ENCODE measurements around the gene GABRA4. TPM values are rescaled to one million over a fixed set of nuclear protein-coding genes. Genes with fewer than 3 reads are reported as not detected.

Gene GABRA4
- total RNA-seq, 1 experiment from 2014 or later, result not detected

DNA sequence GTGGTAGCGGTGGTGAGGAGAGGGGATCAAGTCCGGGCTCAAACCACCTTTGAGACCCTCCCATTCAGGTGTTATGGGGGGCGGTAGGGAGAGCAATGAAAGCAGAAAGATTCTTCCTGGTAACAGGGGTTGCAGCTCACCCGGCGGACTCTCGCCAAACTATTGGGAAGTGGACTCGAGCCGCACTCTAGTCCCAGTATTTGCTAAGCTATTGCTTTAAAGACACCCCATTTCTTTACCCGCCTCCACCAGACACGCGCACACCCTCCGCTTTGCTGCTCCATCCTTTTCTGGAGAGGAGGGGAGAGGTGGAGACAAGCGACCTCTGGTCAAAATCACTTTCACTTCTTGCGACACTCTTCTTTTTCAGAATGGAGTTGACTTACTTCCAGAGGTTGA lies 625 bp upstream of the GABRA4 start:
- Histone ChIP-seq H4K20me1 (ENCODE audit: insufficient read depth, low read depth, low read length) (no peaks in the 10 kb centered on the region), H3K4me1 (ENCODE audit: low read length) (no peaks in the 10 kb centered on the region), H3K9me3 (ENCODE audit: low read length) (no peaks in the 10 kb centered on the region), H3K79me2 (ENCODE audit: low read length) (no peaks in the 10 kb centered on the region), H3K36me3 (ENCODE audit: insufficient read depth, low read length) (no peaks in the 10 kb centered on the region), H3K4me3 (ENCODE audit: low read length) (no peak overlapping the region), H2AFZ (ENCODE audit: low read length) (no peak overlapping the region), H3K9me2 (replicated peaks; ENCODE audit: insufficient read depth, low read length) (no peaks in the 10 kb centered on the region), H3K9ac (ENCODE audit: low read length) (no peak overlapping the region), H3K4me2 (ENCODE audit: low read depth, low read length, poor library complexity, severe bottlenecking) (no peak overlapping the region), H3K27ac (ENCODE audit: low read length) (no peak overlapping the region), H3K27me3 (ENCODE audit: low read length) (no peaks in the 10 kb centered on the region)
- no peak for DNase-seq

DNA sequence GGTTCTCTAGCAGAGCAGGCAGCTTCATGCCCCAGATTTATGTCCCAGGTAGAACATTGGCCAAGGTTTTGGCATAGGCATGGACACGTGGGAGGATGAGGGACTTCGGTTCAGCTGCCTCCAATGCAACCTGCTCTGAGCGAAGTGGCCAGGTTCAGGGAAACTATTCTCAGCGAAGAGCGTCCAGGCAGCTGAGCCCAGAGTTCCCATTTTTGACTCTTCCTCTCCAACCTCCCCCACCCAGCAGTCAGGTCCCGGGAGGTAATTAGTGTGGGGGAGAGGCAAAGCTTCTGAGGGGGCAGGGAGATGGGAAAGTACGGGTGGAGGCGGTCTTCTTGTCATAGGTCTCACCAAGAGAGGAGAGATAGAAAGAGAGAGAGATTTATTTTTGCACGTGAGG lies 1.0 kb downstream of the GABRA4 start:
- Histone ChIP-seq H3K4me2 (ENCODE audit: low read depth, low read length, poor library complexity, severe bottlenecking) (no peak overlapping the region), H2AFZ (ENCODE audit: low read length) (no peak overlapping the region), H4K20me1 (ENCODE audit: insufficient read depth, low read depth, low read length) (no peaks in the 10 kb centered on the region), H3K9ac (ENCODE audit: low read length) (no peak overlapping the region), H3K27ac (ENCODE audit: low read length) (no peak overlapping the region), H3K27me3 (ENCODE audit: low read length) (no peaks in the 10 kb centered on the region), H3K9me3 (ENCODE audit: low read length) (no peaks in the 10 kb centered on the region), H3K4me1 (ENCODE audit: low read length) (no peaks in the 10 kb centered on the region), H3K9me2 (replicated peaks; ENCODE audit: insufficient read depth, low read length) (no peaks in the 10 kb centered on the region), H3K79me2 (ENCODE audit: low read length) (no peaks in the 10 kb centered on the region), H3K4me3 (ENCODE audit: low read length) (no peak overlapping the region), H3K36me3 (ENCODE audit: insufficient read depth, low read length) (no peaks in the 10 kb centered on the region)
- DNase-seq, result no peak

DNA sequence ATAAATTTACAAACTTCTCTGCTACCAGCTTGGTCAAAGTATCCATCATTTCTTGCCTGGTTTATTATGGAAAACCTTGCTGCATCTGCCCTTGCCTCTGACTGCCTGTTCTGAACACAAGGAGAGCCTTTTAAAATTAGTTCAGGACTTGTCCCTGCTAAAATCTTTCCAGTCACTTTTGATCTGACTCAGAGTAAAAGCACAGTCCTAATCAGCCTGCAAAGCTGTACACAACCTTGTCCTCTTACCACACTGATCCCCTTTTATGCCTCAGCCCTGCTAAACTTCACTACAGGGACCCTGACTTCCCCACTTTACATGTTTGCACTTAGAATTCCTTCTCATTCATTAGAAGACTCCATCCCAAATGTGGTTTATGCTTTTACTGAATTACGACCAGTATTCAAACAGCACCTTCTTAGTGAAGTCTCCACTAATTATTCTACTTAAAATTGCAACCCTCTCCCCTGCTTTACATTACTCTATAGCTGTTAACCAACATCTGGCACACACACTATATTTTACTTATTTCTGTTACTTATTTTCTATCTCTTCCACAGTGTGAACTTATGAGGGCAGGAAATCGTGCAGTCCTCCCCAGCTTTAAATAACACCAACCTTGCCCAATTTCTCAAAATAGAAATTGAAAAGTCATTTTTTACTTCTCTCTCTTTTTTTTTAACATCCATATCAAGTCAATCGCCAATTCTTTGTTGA lies 6.3 kb downstream of the GABRA4 start:
- Histone ChIP-seq H2AFZ (ENCODE audit: low read length) (no peak overlapping the region), H3K9me2 (replicated peaks; ENCODE audit: insufficient read depth, low read length) (no peaks in the 10 kb centered on the region), H3K4me3 (ENCODE audit: low read length) (no peak overlapping the region), H3K27me3 (ENCODE audit: low read length) (no peaks in the 10 kb centered on the region), H3K4me1 (ENCODE audit: low read length) (no peaks in the 10 kb centered on the region), H3K9ac (ENCODE audit: low read length) (no peak overlapping the region), H3K27ac (ENCODE audit: low read length) (no peak overlapping the region), H3K36me3 (ENCODE audit: insufficient read depth, low read length) (no peaks in the 10 kb centered on the region), H3K79me2 (ENCODE audit: low read length) (no peaks in the 10 kb centered on the region), H4K20me1 (ENCODE audit: insufficient read depth, low read depth, low read length) (no peaks in the 10 kb centered on the region), H3K9me3 (ENCODE audit: low read length) (no peaks in the 10 kb centered on the region), H3K4me2 (ENCODE audit: low read depth, low read length, poor library complexity, severe bottlenecking) (no peak overlapping the region)
- DNase-seq, result no peak

DNA sequence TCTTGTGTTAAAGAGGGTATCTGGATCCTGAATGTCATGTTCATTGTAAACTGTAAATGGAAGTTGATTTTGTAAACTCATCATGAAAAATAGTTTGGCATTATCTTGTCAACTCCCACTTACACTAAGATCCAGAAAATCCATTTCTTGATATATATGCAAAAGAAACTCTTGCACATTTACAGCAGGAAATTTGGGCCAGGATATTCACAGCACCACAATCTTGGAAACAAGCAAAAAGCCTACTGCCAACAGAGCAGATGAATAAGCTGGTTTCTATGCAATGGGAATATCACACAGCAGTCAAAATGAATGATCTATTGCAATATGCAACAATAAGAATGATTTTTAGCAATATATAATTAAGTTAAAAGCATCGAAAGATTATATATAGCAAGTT lies 8.6 kb downstream of the GABRA4 start:
- Histone ChIP-seq H3K36me3 (ENCODE audit: insufficient read depth, low read length) (no peaks in the 10 kb centered on the region), H3K4me3 (ENCODE audit: low read length) (no peak overlapping the region), H3K4me1 (ENCODE audit: low read length) (no peaks in the 10 kb centered on the region), H3K27me3 (ENCODE audit: low read length) (no peaks in the 10 kb centered on the region), H3K79me2 (ENCODE audit: low read length) (no peaks in the 10 kb centered on the region), H2AFZ (ENCODE audit: low read length) (no peak overlapping the region), H3K9me2 (replicated peaks; ENCODE audit: insufficient read depth, low read length) (no peaks in the 10 kb centered on the region), H3K9ac (ENCODE audit: low read length) (no peak overlapping the region), H3K27ac (ENCODE audit: low read length) (no peak overlapping the region), H3K9me3 (ENCODE audit: low read length) (no peaks in the 10 kb centered on the region), H3K4me2 (ENCODE audit: low read depth, low read length, poor library complexity, severe bottlenecking) (no peak overlapping the region), H4K20me1 (ENCODE audit: insufficient read depth, low read depth, low read length) (no peaks in the 10 kb centered on the region)
- no peak for DNase-seq

DNA sequence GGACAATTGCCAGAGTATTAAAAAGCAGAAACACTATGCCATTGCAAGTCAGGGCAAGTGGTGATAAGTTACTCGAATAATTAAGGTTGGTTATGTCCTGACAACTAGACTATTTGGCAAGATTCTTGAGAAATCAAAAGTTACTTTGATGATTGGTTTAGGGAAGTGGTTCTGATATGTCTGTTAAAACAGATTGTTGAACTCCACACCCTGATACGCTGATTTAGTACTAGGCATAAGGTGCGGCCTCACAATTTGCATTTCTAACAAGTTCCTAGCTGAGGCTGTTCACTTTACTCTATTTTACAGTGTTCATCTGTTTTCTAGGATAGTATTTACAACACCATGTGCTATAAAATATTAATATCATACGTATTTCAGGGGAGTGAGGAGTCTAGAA lies 12.5 kb downstream of the GABRA4 start:
- Histone ChIP-seq H2AFZ (ENCODE audit: low read length) (no peak overlapping the region), H4K20me1 (ENCODE audit: insufficient read depth, low read depth, low read length) (no peaks in the 10 kb centered on the region), H3K27ac (ENCODE audit: low read length) (no peak overlapping the region), H3K9me2 (replicated peaks; ENCODE audit: insufficient read depth, low read length) (no peaks in the 10 kb centered on the region), H3K9ac (ENCODE audit: low read length) (no peak overlapping the region), H3K79me2 (ENCODE audit: low read length) (no peaks in the 10 kb centered on the region), H3K36me3 (ENCODE audit: insufficient read depth, low read length) (no peaks in the 10 kb centered on the region), H3K9me3 (ENCODE audit: low read length) (no peaks in the 10 kb centered on the region), H3K27me3 (ENCODE audit: low read length) (no peaks in the 10 kb centered on the region), H3K4me1 (ENCODE audit: low read length) (peaks cover 6% of the 10 kb centered on the region), H3K4me3 (ENCODE audit: low read length) (no peak overlapping the region), H3K4me2 (ENCODE audit: low read depth, low read length, poor library complexity, severe bottlenecking) (no peak overlapping the region)
- DNase-seq, result no peak

DNA sequence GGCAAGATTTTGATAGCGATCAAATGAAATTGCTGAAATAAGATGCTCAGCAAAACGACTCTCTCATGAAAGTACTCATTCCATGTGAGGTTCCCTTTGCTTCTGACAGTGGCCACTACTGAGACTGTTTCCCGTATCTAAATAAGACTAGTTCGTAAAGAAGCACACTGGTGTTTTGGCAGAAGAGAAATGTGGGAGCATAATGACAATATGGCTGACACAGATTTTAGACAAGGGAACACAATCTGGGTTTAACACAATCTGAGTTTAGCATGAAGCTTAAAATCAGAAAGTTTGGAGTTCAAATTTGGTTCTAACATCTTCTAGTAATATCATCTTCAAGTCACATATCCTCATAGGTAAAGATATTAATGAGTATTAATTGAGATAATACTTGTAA lies 13.7 kb downstream of the GABRA4 start:
- H3K27ac ChIP-seq (ENCODE audit: low read length), result no peak overlapping the region
- H3K36me3 ChIP-seq (ENCODE audit: insufficient read depth, low read length), result no peaks in the 10 kb centered on the region
- H2AFZ ChIP-seq (ENCODE audit: low read length), result no peak overlapping the region
- no peak overlapping the region for H3K9ac ChIP-seq (ENCODE audit: low read length)
- H3K9me2 ChIP-seq (replicated peaks; ENCODE audit: insufficient read depth, low read length), result no peaks in the 10 kb centered on the region
- no peaks in the 10 kb centered on the region for H3K9me3 ChIP-seq (ENCODE audit: low read length)
- no peak overlapping the region for H3K4me3 ChIP-seq (ENCODE audit: low read length)
- no peak overlapping the region for H3K4me2 ChIP-seq (ENCODE audit: low read depth, low read length, poor library complexity, severe bottlenecking)
- H3K27me3 ChIP-seq (ENCODE audit: low read length), result no peaks in the 10 kb centered on the region
- peaks cover 12% of the 10 kb centered on the region for H3K4me1 ChIP-seq (ENCODE audit: low read length)
- no peaks in the 10 kb centered on the region for H3K79me2 ChIP-seq (ENCODE audit: low read length)
- no peaks in the 10 kb centered on the region for H4K20me1 ChIP-seq (ENCODE audit: insufficient read depth, low read depth, low read length)
- DNase-seq, result no peak

DNA sequence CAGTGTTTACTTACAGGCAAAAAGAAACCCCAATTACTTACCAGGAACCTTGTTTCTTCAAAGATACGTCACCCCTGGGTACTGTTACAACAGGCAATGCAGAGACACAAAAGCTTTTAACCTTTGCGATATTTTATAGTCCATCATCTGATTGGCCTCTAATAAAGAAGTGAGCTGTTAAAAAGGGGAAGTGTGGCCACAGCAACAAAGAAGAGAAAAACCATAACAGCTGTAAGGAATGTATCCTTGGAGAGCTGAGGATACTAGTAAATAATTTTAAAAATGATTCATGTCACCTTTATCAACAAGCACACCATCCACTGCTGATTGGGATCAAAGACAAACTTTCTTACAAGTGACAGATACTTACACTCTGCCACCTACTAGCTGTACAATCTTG lies 14.1 kb downstream of the GABRA4 start:
- no peaks in the 10 kb centered on the region for H4K20me1 ChIP-seq (ENCODE audit: insufficient read depth, low read depth, low read length)
- H3K4me2 ChIP-seq (ENCODE audit: low read depth, low read length, poor library complexity, severe bottlenecking), result no peak overlapping the region
- H3K9ac ChIP-seq (ENCODE audit: low read length), result no peak overlapping the region
- no peaks in the 10 kb centered on the region for H3K9me3 ChIP-seq (ENCODE audit: low read length)
- H3K4me3 ChIP-seq (ENCODE audit: low read length), result no peak overlapping the region
- no peak overlapping the region for H3K27ac ChIP-seq (ENCODE audit: low read length)
- H3K4me1 ChIP-seq (ENCODE audit: low read length), result peaks cover 12% of the 10 kb centered on the region
- H3K9me2 ChIP-seq (replicated peaks; ENCODE audit: insufficient read depth, low read length), result no peaks in the 10 kb centered on the region
- DNase-seq, result no peak
- no peak overlapping the region for H2AFZ ChIP-seq (ENCODE audit: low read length)
- no peaks in the 10 kb centered on the region for H3K36me3 ChIP-seq (ENCODE audit: insufficient read depth, low read length)
- no peaks in the 10 kb centered on the region for H3K27me3 ChIP-seq (ENCODE audit: low read length)
- no peaks in the 10 kb centered on the region for H3K79me2 ChIP-seq (ENCODE audit: low read length)

DNA sequence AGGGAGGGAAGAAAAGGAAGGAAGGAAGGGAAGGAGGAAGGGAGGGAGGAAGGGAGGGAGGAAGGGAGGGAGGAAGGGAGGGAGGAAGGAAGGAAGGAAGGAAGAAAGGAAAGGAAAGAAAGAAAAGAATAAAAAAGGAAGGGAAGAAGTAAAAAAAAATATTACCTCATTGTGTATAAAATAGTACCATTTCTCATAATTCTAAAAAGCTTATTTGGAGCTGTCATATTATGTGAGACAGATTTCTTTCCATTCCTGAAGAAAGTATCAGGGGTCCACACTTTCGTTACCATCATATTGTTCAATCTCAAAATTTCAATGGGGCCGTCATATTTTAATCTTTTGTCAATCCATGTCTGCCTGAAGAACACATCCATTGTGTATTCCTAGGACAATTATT lies 16.1 kb downstream of the GABRA4 start:
- Histone ChIP-seq H3K4me3 (ENCODE audit: low read length) (no peak overlapping the region), H3K4me1 (ENCODE audit: low read length) (peaks cover 12% of the 10 kb centered on the region), H3K9me3 (ENCODE audit: low read length) (no peaks in the 10 kb centered on the region), H3K27me3 (ENCODE audit: low read length) (no peaks in the 10 kb centered on the region), H3K9me2 (replicated peaks; ENCODE audit: insufficient read depth, low read length) (no peaks in the 10 kb centered on the region), H3K27ac (ENCODE audit: low read length) (no peak overlapping the region), H2AFZ (ENCODE audit: low read length) (no peak overlapping the region), H3K9ac (ENCODE audit: low read length) (no peak overlapping the region), H3K4me2 (ENCODE audit: low read depth, low read length, poor library complexity, severe bottlenecking) (no peak overlapping the region), H3K36me3 (ENCODE audit: insufficient read depth, low read length) (no peaks in the 10 kb centered on the region), H3K79me2 (ENCODE audit: low read length) (no peaks in the 10 kb centered on the region), H4K20me1 (ENCODE audit: insufficient read depth, low read depth, low read length) (no peaks in the 10 kb centered on the region)
- no peak for DNase-seq
